ENCODE results near the gene LEKR1. TPM values are rescaled to one million over a fixed set of nuclear protein-coding genes. Genes with fewer than 3 reads are reported as not detected.

Gene LEKR1
- total RNA-seq, 2 experiments from 2014 or later: 0.40 to 1.1 TPM

GRCh38 chr3:157051055-157051454 is 224.9 kb downstream of the LEKR1 start:
- DNase-seq (no peak), ATAC-seq (no peak)
- Mint-ChIP-seq H3K27me3 (peaks cover 5% of the 10 kb centered on the region), H3K4me1 (ENCODE audit: low read depth) (no peaks in the 10 kb centered on the region), H3K4me3 (no peak overlapping the region), H3K9me3 (no peaks in the 10 kb centered on the region), H3K27ac (no peak overlapping the region), H3K36me3 (ENCODE audit: low read depth) (no peaks in the 10 kb centered on the region)
- TF ChIP-seq CTCF (IDR thresholded peaks at IDR 0.05): no peak
- ChIA-PET CTCF (interaction anchor here (1.2 to 2.8 kb wide), 5 partner anchors 8 to 86 kb away, joined by 3 to 8 read pairs (median 5); no protein-coding TSS in a partner anchor), POLR2A (no interaction called here)
- intact Hi-C loops (cut with micrococcal nuclease): no loop called here

GRCh38 chr3:157051591-157051990 is 225.4 kb downstream of the LEKR1 start:
- no peak for TF ChIP-seq CTCF (IDR thresholded peaks at IDR 0.05)
- CTCF ChIA-PET: interaction anchor here (1.2 to 2.8 kb wide), 6 partner anchors 9 to 1008 kb away, joined by 3 to 8 read pairs (median 4); no protein-coding TSS in a partner anchor

GRCh38 chr3:157056035-157056434 is 229.9 kb downstream of the LEKR1 start:
- Mint-ChIP-seq H3K4me1 (ENCODE audit: low read depth) (peaks cover 4% of the 10 kb centered on the region), H3K4me3 (no peak overlapping the region), H3K9me3 (no peaks in the 10 kb centered on the region), H3K27ac (no peak overlapping the region), H3K36me3 (ENCODE audit: low read depth) (no peaks in the 10 kb centered on the region), H3K27me3 (no peaks in the 10 kb centered on the region)
- intact Hi-C loops (cut with micrococcal nuclease): no loop called here
- POLR2A ChIA-PET: no interaction called here
- TF ChIP-seq CTCF (IDR thresholded peaks at IDR 0.05): no peak
- CTCF ChIA-PET: no interaction called here
- DNase-seq (no peak), ATAC-seq (no peak)

More at GRCh38 chr3:157051591-157051990, 225.4 kb downstream of the LEKR1 start:
- Mint-ChIP-seq H3K4me1 (ENCODE audit: low read depth) (no peaks in the 10 kb centered on the region), H3K4me3 (no peak overlapping the region), H3K27ac (no peak overlapping the region), H3K9me3 (no peaks in the 10 kb centered on the region), H3K27me3 (peaks cover 5% of the 10 kb centered on the region), H3K36me3 (ENCODE audit: low read depth) (no peaks in the 10 kb centered on the region)
- DNase-seq (no peak), ATAC-seq (no peak)
- POLR2A ChIA-PET: no interaction called here
- intact Hi-C loops (cut with micrococcal nuclease): no loop called here

GRCh38 chr3:157058392-157059071 is 232.4 kb downstream of the LEKR1 start:
- ATAC-seq (no peak), DNase-seq (no peak)
- CTCF ChIA-PET: no interaction called here
- H3K36me3 Mint-ChIP-seq (ENCODE audit: low read depth): no peaks in the 10 kb centered on the region
- POLR2A ChIA-PET: no interaction called here
- no peaks in the 10 kb centered on the region for H3K9me3 Mint-ChIP-seq
- no peak overlapping the region for H3K4me3 Mint-ChIP-seq
- TF ChIP-seq CTCF (IDR thresholded peaks at IDR 0.05): no peak
- no peak overlapping the region for H3K27ac Mint-ChIP-seq
- no peaks in the 10 kb centered on the region for H3K27me3 Mint-ChIP-seq
- H3K4me1 Mint-ChIP-seq (ENCODE audit: low read depth): peaks cover 6% of the 10 kb centered on the region
- intact Hi-C loops (cut with micrococcal nuclease): no loop called here

GRCh38 chr3:157059181-157059580 is 233.0 kb downstream of the LEKR1 start:
- DNase-seq (no peak), ATAC-seq (no peak)
- Mint-ChIP-seq H3K4me1 (ENCODE audit: low read depth) (peaks cover 6% of the 10 kb centered on the region), H3K4me3 (no peak overlapping the region), H3K27me3 (no peaks in the 10 kb centered on the region), H3K36me3 (ENCODE audit: low read depth) (no peaks in the 10 kb centered on the region), H3K27ac (no peak overlapping the region), H3K9me3 (no peaks in the 10 kb centered on the region)
- no peak for TF ChIP-seq CTCF (IDR thresholded peaks at IDR 0.05)
- POLR2A ChIA-PET: no interaction called here
- intact Hi-C loops (cut with micrococcal nuclease): no loop called here
- CTCF ChIA-PET: no interaction called here
